GM21447 (cell line): Measurements from ENCODE around the gene PDLIM4.

ENCODE experiments used
- ATAC-seq: cut with Tn5 transposase; IDR thresholded peaks from one replicate; pipeline ENCODE4 v1.9.1; 2021; ENCODE audit not compliant: unreplicated experiment

Gene PDLIM4

GRCh38 chr5:132301344-132302271, 44.1 kb downstream of the PDLIM4 start:
- ATAC-seq: no peak

GRCh38 chr5:132302413-132302812, 44.9 kb downstream of the PDLIM4 start:
- no peak for ATAC-seq

- no peak for ATAC-seq
Observed at GRCh38 chr5:132303589-132303988, 46.1 kb downstream of the PDLIM4 start.

- ATAC-seq: no peak
Observed at GRCh38 chr5:132305420-132305819, 47.9 kb downstream of the PDLIM4 start.

- ATAC-seq: no peak
Observed at GRCh38 chr5:132308701-132309100, 51.2 kb downstream of the PDLIM4 start.

GRCh38 chr5:132309679-132310078, 52.2 kb downstream of the PDLIM4 start:
- no peak for ATAC-seq

- no peak for ATAC-seq
Observed at GRCh38 chr5:132310141-132310834, 52.8 kb downstream of the PDLIM4 start.

GRCh38 chr5:132313366-132313765, 55.9 kb downstream of the PDLIM4 start:
- ATAC-seq: no peak

- ATAC-seq: no peak
Observed at GRCh38 chr5:132313961-132314432, 56.5 kb downstream of the PDLIM4 start.

GRCh38 chr5:132315529-132316067, 58.1 kb downstream of the PDLIM4 start:
- no peak for ATAC-seq

- ATAC-seq: no peak
Observed at GRCh38 chr5:132319975-132320374, 62.5 kb downstream of the PDLIM4 start.

GRCh38 chr5:132321109-132321721, 63.7 kb downstream of the PDLIM4 start:
- no peak for ATAC-seq

GRCh38 chr5:132322266-132322665, 64.8 kb downstream of the PDLIM4 start:
- ATAC-seq: no peak
